Loucy (cell line): ENCODE results near the gene PON1.

ENCODE experiments used
- H2AFZ ChIP-seq: fragments of 200-600 bp; sonication (generic); 2 replicates; pipeline ENCODE4 v1.6.0; 2016; ENCODE audit warnings: antibody characterized with exemption, mild to moderate bottlenecking, low read length, moderate library complexity
- H3F3A ChIP-seq: fragments of 200-600 bp; 2 replicates; pipeline ENCODE4 v1.6.0; 2016; ENCODE audit warnings: antibody characterized with exemption, low read depth, mild to moderate bottlenecking
- H3K27me3 ChIP-seq: fragments of 200-600 bp; sonication (generic); 2 replicates; pipeline ENCODE4 v1.6.1; 2014; ENCODE audit warnings: low read length, mild to moderate bottlenecking; ENCODE audit not compliant: insufficient read depth, poor library complexity, severe bottlenecking
- H3K36me3 ChIP-seq: fragments of 200-600 bp; sonication (generic); 2 replicates; pipeline ENCODE4 v1.6.1; 2016; ENCODE audit warnings: low read length; ENCODE audit not compliant: insufficient read depth
- H3K4me1 ChIP-seq: fragments of 200-600 bp; sonication (generic); 2 replicates; pipeline ENCODE4 v1.5.1; 2014; ENCODE audit warnings: low read length, mild to moderate bottlenecking; ENCODE audit not compliant: insufficient read depth, poor library complexity, severe bottlenecking
- H3K4me2 ChIP-seq: fragments of 200-600 bp; sonication (generic); 2 replicates; pipeline ENCODE4 v1.6.0; 2014; ENCODE audit warnings: antibody characterized with exemption, low read length, low read depth, mild to moderate bottlenecking; ENCODE audit not compliant: poor library complexity, severe bottlenecking
- H3K4me3 ChIP-seq: fragments of 200-600 bp; sonication (generic); 2 replicates; pipeline ENCODE4 v1.5.1; 2014; ENCODE audit warnings: low read length, mild to moderate bottlenecking, mixed read lengths; ENCODE audit not compliant: poor library complexity, severe bottlenecking
- H3K79me2 ChIP-seq: fragments of 200-600 bp; sonication (generic); 2 replicates; pipeline ENCODE4 v1.6.1; 2014; ENCODE audit warnings: low read length; ENCODE audit not compliant: insufficient read depth
- H3K9ac ChIP-seq: fragments of 200-600 bp; sonication (generic); 2 replicates; pipeline ENCODE4 v1.6.0; 2014; ENCODE audit warnings: mild to moderate bottlenecking, low read depth, low read length, moderate library complexity; ENCODE audit not compliant: poor library complexity, severe bottlenecking
- H3K9me2 ChIP-seq: fragments of 200-600 bp; sonication (generic); replicated peaks from 2 replicates; pipeline ENCODE4 v1.6.1; 2016; ENCODE audit warnings: low read depth, low read length, mixed read lengths
- H3K9me3 ChIP-seq: fragments of 200-600 bp; sonication (generic); 2 replicates; pipeline ENCODE4 v1.6.1; 2014; ENCODE audit warnings: mild to moderate bottlenecking, antibody characterized with exemption, low read length, low read depth; ENCODE audit not compliant: insufficient read depth
- H4K20me1 ChIP-seq: fragments of 200-600 bp; sonication (generic); 2 replicates; pipeline ENCODE4 v1.6.0; 2014; ENCODE audit warnings: antibody characterized with exemption, low read length, mild to moderate bottlenecking; ENCODE audit not compliant: insufficient read depth, poor library complexity, severe bottlenecking
- CTCF ChIP-seq: fragments of 200-600 bp; sonication (generic); conservative IDR thresholded peaks from 2 replicates; pipeline ENCODE4 v1.5.1; 2014; ENCODE audit warnings: mild to moderate bottlenecking, antibody characterized with exemption, low read length
- EZH2phosphoT487 ChIP-seq: fragments of 200-600 bp; IDR thresholded peaks from 2 replicates; pipeline ENCODE4 v1.6.1; 2018; ENCODE audit warnings: antibody characterized with exemption, mild to moderate bottlenecking, moderate library complexity, borderline replicate concordance

PON1 gene

GRCh38 chr7:95303013-95303905, 21.1 kb downstream of the PON1 start:
- H3K9ac ChIP-seq: no peak overlapping the region
- no peaks in the 10 kb centered on the region for H3K27me3 ChIP-seq
- H3F3A ChIP-seq: no peaks in the 10 kb centered on the region
- no peaks in the 10 kb centered on the region for H3K9me3 ChIP-seq
- TF ChIP-seq EZH2phosphoT487 (no peak), CTCF (no peak)
- no peaks in the 10 kb centered on the region for H3K79me2 ChIP-seq
- no peaks in the 10 kb centered on the region for H3K9me2 ChIP-seq
- no peaks in the 10 kb centered on the region for H3K36me3 ChIP-seq
- H2AFZ ChIP-seq: no peak overlapping the region
- no peaks in the 10 kb centered on the region for H3K4me1 ChIP-seq
- H3K4me3 ChIP-seq: no peak overlapping the region
- H4K20me1 ChIP-seq: no peaks in the 10 kb centered on the region
- H3K4me2 ChIP-seq: no peak overlapping the region

- Histone ChIP-seq H3K4me2 (no peak overlapping the region), H3K9me2 (no peaks in the 10 kb centered on the region), H3K36me3 (no peaks in the 10 kb centered on the region), H2AFZ (no peak overlapping the region), H3F3A (no peaks in the 10 kb centered on the region), H3K4me1 (no peaks in the 10 kb centered on the region), H4K20me1 (no peaks in the 10 kb centered on the region), H3K27me3 (no peaks in the 10 kb centered on the region), H3K9ac (no peak overlapping the region), H3K79me2 (no peaks in the 10 kb centered on the region), H3K9me3 (no peaks in the 10 kb centered on the region), H3K4me3 (no peak overlapping the region)
- no peak for TF ChIP-seq CTCF
- TF ChIP-seq EZH2phosphoT487: no peak
These were observed 26.2 kb downstream of the PON1 start for GRCh38 chr7:95298091-95298490.

GRCh38 chr7:95297041-95297440, 27.3 kb downstream of the PON1 start:
- H3K27me3 ChIP-seq: no peaks in the 10 kb centered on the region
- no peaks in the 10 kb centered on the region for H3K36me3 ChIP-seq
- no peak overlapping the region for H3K9ac ChIP-seq
- no peak overlapping the region for H3K4me3 ChIP-seq
- TF ChIP-seq EZH2phosphoT487 (no peak), CTCF (no peak)
- no peak overlapping the region for H2AFZ ChIP-seq
- H3F3A ChIP-seq: no peaks in the 10 kb centered on the region
- H3K9me2 ChIP-seq: no peaks in the 10 kb centered on the region
- no peaks in the 10 kb centered on the region for H3K9me3 ChIP-seq
- H3K79me2 ChIP-seq: no peaks in the 10 kb centered on the region
- H3K4me2 ChIP-seq: no peak overlapping the region
- H3K4me1 ChIP-seq: no peaks in the 10 kb centered on the region
- no peaks in the 10 kb centered on the region for H4K20me1 ChIP-seq
